ENCODE data around the gene SYNE1. TPM values are rescaled to one million over a fixed set of nuclear protein-coding genes. Genes with fewer than 3 reads are reported as not detected.
"Not testable (repeated sequence)": the region's sequence is repeated elsewhere in the genome, so short reads cannot be mapped to it uniquely, and the experiment has no call there.

Gene SYNE1
- total and polyA plus RNA-seq, 2 experiments from 2014 or later, result 14.6 to 83.9 TPM

GRCh38 chr6:152085451-152085921 lies 551.7 kb downstream of the SYNE1 start:
- DNase-seq (ENCODE audit: low read depth in 1 of 2, low spot score in 1 of 2), result no peak
- H3K4me1 ChIP-seq (ENCODE audit: low read depth), result peaks cover 14% of the 10 kb centered on the region
- H3K27me3 ChIP-seq, result no peaks in the 10 kb centered on the region
- no peak overlapping the region for H3K4me3 ChIP-seq
- H3K27ac ChIP-seq, result peak overlapping the region; percentile 54
- H3K9me3 ChIP-seq (ENCODE audit: low read depth), result no peaks in the 10 kb centered on the region
- TF ChIP-seq CTCF (IDR thresholded peaks at IDR 0.05; ENCODE audit: low read depth, low read length), result no peak
- no peaks in the 10 kb centered on the region for H3K36me3 ChIP-seq

- no peak for DNase-seq (ENCODE audit: low read depth in 1 of 2, low spot score in 1 of 2)
- peaks cover 3% of the 10 kb centered on the region for H3K9me3 ChIP-seq (ENCODE audit: low read depth)
- H3K27ac ChIP-seq, result no peak overlapping the region
- no peaks in the 10 kb centered on the region for H3K27me3 ChIP-seq
- H3K4me1 ChIP-seq (ENCODE audit: low read depth), result no peaks in the 10 kb centered on the region
- H3K4me3 ChIP-seq, result no peak overlapping the region
- H3K36me3 ChIP-seq, result no peaks in the 10 kb centered on the region
- no peak for TF ChIP-seq CTCF (IDR thresholded peaks at IDR 0.05; ENCODE audit: low read depth, low read length)
Observed at GRCh38 chr6:152078804-152079203, 558.4 kb downstream of the SYNE1 start.

DNA sequence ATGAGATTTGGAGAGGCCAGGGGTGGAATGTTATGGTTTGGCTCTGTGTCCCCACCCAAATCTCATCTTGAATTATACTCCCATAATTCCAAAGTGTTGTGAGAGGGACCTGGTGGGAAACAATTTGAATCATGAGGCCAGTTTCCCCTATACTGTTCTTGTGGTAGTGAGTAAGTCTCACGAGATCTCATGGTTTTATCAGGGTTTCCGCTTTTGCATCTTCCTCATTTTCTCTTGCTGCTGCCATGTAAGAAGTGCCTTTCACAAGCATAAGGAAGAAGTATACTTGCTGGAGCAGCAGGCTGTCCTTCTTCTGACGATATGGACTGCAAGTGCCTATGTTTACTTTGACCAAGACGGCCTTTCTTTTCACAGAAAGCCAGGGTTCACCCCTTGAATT lies 559.2 kb downstream of the SYNE1 start:
- TF ChIP-seq CTCF (IDR thresholded peaks at IDR 0.05; ENCODE audit: low read depth, low read length), result no peak
- H3K4me1 ChIP-seq (ENCODE audit: low read depth), result no peaks in the 10 kb centered on the region
- H3K27me3 ChIP-seq, result no peaks in the 10 kb centered on the region
- H3K9me3 ChIP-seq (ENCODE audit: low read depth), result peaks cover 3% of the 10 kb centered on the region
- DNase-seq (ENCODE audit: low read depth in 1 of 2, low spot score in 1 of 2), result no peak
- no peak overlapping the region for H3K27ac ChIP-seq
- H3K36me3 ChIP-seq, result no peaks in the 10 kb centered on the region
- H3K4me3 ChIP-seq, result no peak overlapping the region

DNA sequence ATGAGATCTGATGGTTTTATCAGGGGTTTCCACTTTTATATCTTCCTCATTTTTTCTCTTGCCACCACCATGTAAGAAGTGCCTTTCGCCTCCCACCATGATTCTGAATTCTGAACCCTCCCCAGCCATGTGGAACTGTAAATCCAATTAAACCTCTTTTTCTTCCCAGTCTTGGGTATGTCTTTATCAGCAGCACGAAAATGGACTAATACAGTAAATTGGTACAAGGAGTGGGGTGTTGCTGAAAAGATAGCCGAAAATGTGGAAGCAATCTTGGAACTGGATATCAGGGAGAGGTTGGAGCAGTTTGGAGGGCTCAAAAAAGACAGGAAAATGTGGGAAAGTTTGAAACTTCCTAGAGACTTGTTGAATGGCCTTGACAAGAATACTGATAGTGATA lies 560.9 kb downstream of the SYNE1 start:
- not testable (repeated sequence) for H3K36me3 ChIP-seq; H3K27ac ChIP-seq; H3K9me3 ChIP-seq (ENCODE audit: low read depth); DNase-seq (ENCODE audit: low read depth in 1 of 2, low spot score in 1 of 2); H3K4me3 ChIP-seq; H3K27me3 ChIP-seq
- peaks cover 10% of the 10 kb centered on the region for H3K4me1 ChIP-seq (ENCODE audit: low read depth)

DNA sequence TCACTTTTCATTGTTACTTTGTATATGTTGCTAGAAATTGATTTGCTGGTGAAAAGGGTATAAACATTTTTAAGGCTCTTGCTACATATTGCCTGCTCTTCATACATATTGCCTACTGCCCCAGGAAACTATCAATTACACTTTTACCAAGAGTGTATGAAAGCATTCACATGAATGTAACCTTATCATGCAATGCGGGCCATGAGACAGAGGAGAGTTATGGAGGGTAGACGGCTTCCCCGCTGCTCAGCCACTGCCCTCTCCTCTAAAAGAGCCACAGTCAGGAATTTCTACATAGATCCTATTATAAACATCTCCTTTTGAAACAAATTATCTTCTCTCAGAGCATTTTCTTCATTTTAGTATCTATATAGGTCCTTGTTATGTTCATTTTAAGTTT lies 565.3 kb downstream of the SYNE1 start:
- no peak overlapping the region for H3K4me3 ChIP-seq
- H3K9me3 ChIP-seq (ENCODE audit: low read depth), result peaks cover 3% of the 10 kb centered on the region
- peak overlapping the region; percentile 44 for H3K27ac ChIP-seq
- H3K27me3 ChIP-seq, result no peaks in the 10 kb centered on the region
- peaks cover 41% of the 10 kb centered on the region for H3K4me1 ChIP-seq (ENCODE audit: low read depth)
- no peak for TF ChIP-seq CTCF (IDR thresholded peaks at IDR 0.05; ENCODE audit: low read depth, low read length)
- H3K36me3 ChIP-seq, result no peaks in the 10 kb centered on the region
- DNase-seq (ENCODE audit: low read depth in 1 of 2, low spot score in 1 of 2), result no peak

Other genes starting within 250 kb of the SYNE1 start
- gene MYCT1, start 60.5 kb upstream of the SYNE1 start, total RNA-seq, result 0.21 TPM in 1 of 2 replicates, not detected in the other
- 0.84 TPM in 1 of 2 replicates, not detected in the other for gene MYCT1, start 60.5 kb upstream of the SYNE1 start, polyA plus RNA-seq
- gene VIP, start 113.4 kb upstream of the SYNE1 start, total RNA-seq, result not detected in 2 replicates
- not detected in 2 replicates for gene VIP, start 113.4 kb upstream of the SYNE1 start, polyA plus RNA-seq

Measured in cardiac muscle cell (in vitro differentiated cells and primary cell).